Measurements from ENCODE around the gene COQ8B. TPM values are rescaled to one million over a fixed set of nuclear protein-coding genes. Genes with fewer than 3 reads are reported as not detected.

Gene COQ8B
- total RNA-seq, 1 experiment from 2014 or later, result 57.7 TPM

GRCh38 chr19:40682431-40682964 lies 34.2 kb downstream of the COQ8B start:
- H2AFZ ChIP-seq, result no peak overlapping the region
- H3K4me2 ChIP-seq, result no peak overlapping the region
- ChIA-PET CTCF (no interaction called here), POLR2A (ENCODE audit: unreplicated experiment) (no interaction called here)
- H3K9me3 ChIP-seq (ENCODE audit: insufficient read depth, low read depth), result no peaks in the 10 kb centered on the region
- no peak for DNase-seq
- H3K9me2 ChIP-seq (ENCODE audit: insufficient read depth), result no peaks in the 10 kb centered on the region
- no peak overlapping the region for H3K27ac ChIP-seq
- H3K36me3 ChIP-seq (ENCODE audit: low read depth), result 0 out of 2 replicates have a peak, but pooled peaks cover 3% of the 10 kb centered on the region
- no peaks in the 10 kb centered on the region for H3K27me3 ChIP-seq (ENCODE audit: insufficient read depth, low read depth)
- H3K4me1 ChIP-seq (replicated peaks; ENCODE audit: insufficient read depth), result no peaks in the 10 kb centered on the region
- H3F3A ChIP-seq (ENCODE audit: insufficient read depth, low read depth), result no peaks in the 10 kb centered on the region; the same call in 1 of the 2 replicates
- TF ChIP-seq EZH2 (IDR thresholded peaks at IDR 0.05; ENCODE audit: low read depth) (no peak), CTCF (conservative IDR thresholded peaks at IDR 0.05) (no peak)
- H3K79me2 ChIP-seq (ENCODE audit: low read depth), result no peaks in the 10 kb centered on the region
- BruUV-seq (replicated peaks), result no TSS peak
- H4K20me1 ChIP-seq (ENCODE audit: insufficient read depth), result no peaks in the 10 kb centered on the region
- no peak overlapping the region for H3K4me3 ChIP-seq
- intact Hi-C loops (cut with micrococcal nuclease; ENCODE audit: unreplicated experiment), result no loop called here

GRCh38 chr19:40681039-40681438 lies 35.6 kb downstream of the COQ8B start:
- CTCF ChIA-PET, result no interaction called here
- TF ChIP-seq EZH2 (IDR thresholded peaks at IDR 0.05; ENCODE audit: low read depth), result no peak
- TF ChIP-seq CTCF (conservative IDR thresholded peaks at IDR 0.05), result no peak
- H3K27ac ChIP-seq, result no peak overlapping the region
- intact Hi-C loops (cut with micrococcal nuclease; ENCODE audit: unreplicated experiment), result no loop called here
- POLR2A ChIA-PET (ENCODE audit: unreplicated experiment), result no interaction called here
- 0 out of 2 replicates have a peak, but pooled peaks cover 3% of the 10 kb centered on the region for H3K36me3 ChIP-seq (ENCODE audit: low read depth)
- no peaks in the 10 kb centered on the region for H3K27me3 ChIP-seq (ENCODE audit: insufficient read depth, low read depth)
- no peaks in the 10 kb centered on the region for H3K9me3 ChIP-seq (ENCODE audit: insufficient read depth, low read depth)
- no peak overlapping the region for H3K4me3 ChIP-seq
- DNase-seq, result no peak
- H3K4me2 ChIP-seq, result no peak overlapping the region
- H3K9me2 ChIP-seq (ENCODE audit: insufficient read depth), result no peaks in the 10 kb centered on the region
- no TSS peak for BruUV-seq (replicated peaks)
- H2AFZ ChIP-seq, result no peak overlapping the region
- H3K79me2 ChIP-seq (ENCODE audit: low read depth), result no peaks in the 10 kb centered on the region
- no peaks in the 10 kb centered on the region for H3F3A ChIP-seq (ENCODE audit: insufficient read depth, low read depth)
- H3K4me1 ChIP-seq (replicated peaks; ENCODE audit: insufficient read depth), result no peaks in the 10 kb centered on the region
- no peaks in the 10 kb centered on the region for H4K20me1 ChIP-seq (ENCODE audit: insufficient read depth)

DNA sequence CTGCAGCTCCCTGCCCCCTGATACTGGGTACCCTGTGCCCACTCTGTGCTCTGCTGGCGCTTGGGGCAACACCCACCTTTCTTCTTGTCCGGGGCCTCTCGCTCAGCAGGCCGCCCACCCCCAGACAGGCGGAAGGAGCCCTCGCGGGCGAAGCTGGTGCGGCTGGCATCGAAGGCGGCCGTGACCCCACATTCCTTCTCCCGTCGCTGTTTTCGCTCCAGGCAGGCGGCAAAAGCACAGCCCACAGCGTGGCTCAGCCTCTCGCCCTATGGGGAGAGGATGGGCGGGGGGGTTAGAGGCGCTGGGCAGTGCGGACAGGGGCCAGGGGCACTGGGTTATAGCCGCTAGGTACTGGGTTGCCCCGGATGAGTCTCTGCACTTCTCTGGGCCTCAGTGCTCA lies 39.5 kb downstream of the COQ8B start:
- H3K36me3 ChIP-seq (ENCODE audit: low read depth), result 0 out of 2 replicates have a peak, but pooled peaks cover 3% of the 10 kb centered on the region
- no TSS peak for BruUV-seq (replicated peaks)
- CTCF ChIA-PET, result no interaction called here

More for the DNA sequence above, 39.5 kb downstream of the COQ8B start:
- Histone ChIP-seq H3K4me1 (replicated peaks; ENCODE audit: insufficient read depth) (no peaks in the 10 kb centered on the region), H3K27ac (no peak overlapping the region), H3K79me2 (ENCODE audit: low read depth) (no peaks in the 10 kb centered on the region), H3K4me3 (no peak overlapping the region), H3K9me2 (ENCODE audit: insufficient read depth) (no peaks in the 10 kb centered on the region), H3F3A (ENCODE audit: insufficient read depth, low read depth) (no peaks in the 10 kb centered on the region), H3K4me2 (no peak overlapping the region), H3K9me3 (ENCODE audit: insufficient read depth, low read depth) (no peaks in the 10 kb centered on the region), H4K20me1 (ENCODE audit: insufficient read depth) (no peaks in the 10 kb centered on the region), H2AFZ (no peak overlapping the region), H3K27me3 (ENCODE audit: insufficient read depth, low read depth) (no peaks in the 10 kb centered on the region)
- TF ChIP-seq EZH2 (IDR thresholded peaks at IDR 0.05; ENCODE audit: low read depth) (no peak), CTCF (conservative IDR thresholded peaks at IDR 0.05) (no peak)
- intact Hi-C loops (cut with micrococcal nuclease; ENCODE audit: unreplicated experiment), result no loop called here
- POLR2A ChIA-PET (ENCODE audit: unreplicated experiment), result no interaction called here
- no peak for DNase-seq
